Measurements from ENCODE around the gene CDH12.

- no peak for TF ChIP-seq CTCF (IDR thresholded peaks at IDR 0.05; ENCODE audit: low read length)
- no peak for TF ChIP-seq EZH2 (IDR thresholded peaks at IDR 0.05; ENCODE audit: borderline replicate concordance, low read length)
Measured at GRCh38 chr5:21820527-21820926, 1032.6 kb downstream of the CDH12 start.

Measured in OCI-LY1 (cell line).